SW 1271 (cell line): ENCODE measurements around the gene GRK2.

Experiments
- DNase-seq, 2 experiments: peaks; one replicate each; lab custom pipeline; 2025; lab: John Stamatoyannopoulos, UW

GRK2 gene

DNA sequence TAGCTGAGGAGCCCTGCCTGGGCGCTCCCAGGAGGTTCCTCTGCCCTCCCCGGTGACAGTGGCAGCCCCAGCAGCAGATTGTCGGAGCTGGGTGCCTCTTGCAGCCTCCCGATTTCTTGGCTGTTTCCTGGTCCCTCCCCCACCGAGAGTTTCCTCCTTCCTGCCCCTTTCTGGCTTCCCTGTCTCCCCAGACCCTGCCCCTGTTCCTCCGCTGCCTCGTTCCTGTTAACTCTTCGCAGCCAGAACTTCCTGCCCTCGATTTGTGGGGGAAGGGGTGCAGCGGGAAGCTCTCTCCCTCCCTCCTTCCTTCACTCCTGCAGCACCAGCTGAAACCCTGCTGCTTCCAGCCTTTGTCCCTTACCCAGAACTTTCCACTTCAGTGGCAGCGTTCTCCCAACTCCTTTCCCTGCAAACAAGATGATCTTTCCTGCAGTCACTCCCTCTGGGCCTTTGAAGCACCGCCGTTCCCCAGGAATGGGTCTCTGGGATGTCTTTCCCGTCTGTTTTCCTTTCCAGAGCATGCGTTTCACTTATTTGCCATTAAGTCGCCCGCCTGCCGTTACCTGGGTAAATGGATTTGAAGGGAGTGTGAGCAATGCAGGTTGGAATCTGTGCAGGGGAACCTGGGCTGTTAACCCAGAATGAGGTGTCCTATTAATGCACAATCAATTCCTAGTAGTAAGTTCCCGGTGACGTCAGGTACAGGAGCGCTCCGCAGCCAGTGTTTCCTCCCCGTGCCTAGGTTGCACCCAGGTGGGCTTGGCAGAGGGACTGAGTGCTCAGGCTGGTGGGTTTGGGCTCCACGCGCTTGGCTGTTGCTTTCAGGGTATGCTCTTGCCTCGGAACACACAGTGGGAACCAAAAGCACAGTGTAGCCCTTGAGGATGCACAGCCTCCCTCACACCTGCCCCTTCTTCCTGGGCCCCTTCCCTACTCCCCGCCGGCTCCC is 4.3 kb downstream of the GRK2 start:
- no peak for DNase-seq

GRCh38 chr11:67271205-67271540 is 4.9 kb downstream of the GRK2 start:
- DNase-seq: no peak

- DNase-seq: no peak
Measured at GRCh38 chr11:67271541-67272284, 5.4 kb downstream of the GRK2 start.

GRCh38 chr11:67272327-67273259 is 6.3 kb downstream of the GRK2 start:
- no peak for DNase-seq

DNA sequence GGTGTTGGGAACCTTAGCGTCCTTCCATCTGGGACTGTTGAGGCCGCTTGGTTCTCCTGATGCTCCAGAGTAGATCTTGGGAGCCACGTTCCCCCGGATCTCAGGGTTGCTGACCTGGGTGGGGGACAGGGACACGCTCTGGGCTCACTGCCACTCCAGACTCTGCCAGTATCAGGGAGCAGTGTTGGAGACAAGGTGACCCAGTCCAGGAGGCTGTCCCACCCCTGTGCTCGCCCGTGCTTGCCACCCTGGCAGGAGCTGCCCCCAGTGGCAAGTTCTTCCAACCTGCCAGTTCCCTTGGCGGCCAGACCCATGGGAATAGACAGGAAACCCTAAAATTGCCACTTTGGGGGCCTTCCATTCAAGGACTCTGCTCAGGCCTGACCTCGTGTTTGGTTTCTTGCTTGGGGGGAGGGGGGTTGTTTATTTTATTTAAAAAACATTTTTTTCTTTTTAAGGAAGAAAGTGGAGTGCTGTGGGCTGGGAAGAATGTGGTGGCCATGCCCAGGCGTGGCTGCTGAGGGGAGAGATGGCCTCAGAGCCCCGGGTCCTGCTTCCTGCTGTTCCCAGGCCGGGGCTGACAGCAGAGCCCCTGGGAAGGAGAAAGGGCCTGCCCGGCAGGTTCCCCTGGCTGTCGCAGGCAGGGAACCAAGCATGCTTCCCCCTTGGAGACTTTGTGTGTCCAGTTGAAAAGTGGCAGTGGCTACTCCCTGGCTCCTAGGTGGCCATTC is 7.2 kb downstream of the GRK2 start:
- DNase-seq: no peak

- DNase-seq: no peak
Measured at GRCh38 chr11:67274768-67275605, 8.7 kb downstream of the GRK2 start.

- no peak for DNase-seq
Measured at GRCh38 chr11:67275606-67276409, 9.5 kb downstream of the GRK2 start.

DNA sequence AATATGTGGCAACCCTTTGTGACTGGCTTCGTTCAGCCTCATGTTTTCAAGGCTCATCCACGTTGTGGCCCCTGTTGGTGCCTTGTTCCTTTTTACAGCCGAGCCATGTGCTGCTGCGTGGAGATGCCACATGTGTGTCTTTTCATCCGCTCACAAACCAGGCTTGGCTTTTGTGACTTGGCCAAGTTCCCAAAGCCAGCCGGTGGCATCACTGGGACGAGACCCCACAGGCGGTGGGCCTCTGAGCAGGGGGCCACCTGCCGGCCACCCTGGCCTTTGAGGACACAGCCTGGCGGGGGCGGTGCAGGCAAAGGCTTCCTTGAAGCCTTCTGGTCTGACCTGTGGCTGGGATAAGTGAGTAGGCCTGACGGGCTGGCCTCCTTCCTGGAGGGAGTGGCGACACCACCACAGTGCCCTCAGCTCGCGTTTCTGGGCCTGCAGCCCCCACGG is 10.5 kb downstream of the GRK2 start:
- DNase-seq: no peak

GRCh38 chr11:67277231-67277961 is 11.1 kb downstream of the GRK2 start:
- DNase-seq: peak in 1 of 2 experiments; percentile 36

- no peak for DNase-seq
Measured at GRCh38 chr11:67278135-67278938, 12.1 kb downstream of the GRK2 start.

DNA sequence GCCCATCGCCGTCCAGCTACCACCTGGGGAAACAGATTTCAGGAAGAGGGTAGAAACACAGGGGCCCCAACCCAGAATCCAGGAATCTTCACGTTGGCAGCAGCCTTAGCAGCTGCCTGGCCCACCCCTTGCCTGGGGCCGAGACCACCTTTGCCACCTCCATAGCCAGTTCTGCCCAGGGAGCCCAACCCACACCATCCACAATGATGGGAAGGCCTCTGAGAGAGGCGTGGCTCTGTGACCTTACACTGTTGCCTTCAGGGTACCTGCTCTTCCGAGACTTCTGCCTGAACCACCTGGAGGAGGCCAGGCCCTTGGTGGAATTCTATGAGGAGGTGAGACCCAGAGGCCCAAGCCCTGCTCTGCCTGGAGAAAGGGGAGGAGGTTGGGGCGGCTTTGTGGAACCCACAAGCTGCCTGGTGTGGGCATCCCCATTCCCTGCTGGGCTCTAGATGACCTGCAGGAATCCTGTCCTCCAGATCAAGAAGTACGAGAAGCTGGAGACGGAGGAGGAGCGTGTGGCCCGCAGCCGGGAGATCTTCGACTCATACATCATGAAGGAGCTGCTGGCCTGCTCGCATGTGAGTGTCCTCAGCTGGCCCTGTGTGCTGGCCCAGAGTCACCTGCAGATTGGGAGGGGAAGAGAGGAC is 12.8 kb downstream of the GRK2 start:
- DNase-seq: no peak

- no peak for DNase-seq
Measured at GRCh38 chr11:67279589-67280340, 13.5 kb downstream of the GRK2 start.

DNA sequence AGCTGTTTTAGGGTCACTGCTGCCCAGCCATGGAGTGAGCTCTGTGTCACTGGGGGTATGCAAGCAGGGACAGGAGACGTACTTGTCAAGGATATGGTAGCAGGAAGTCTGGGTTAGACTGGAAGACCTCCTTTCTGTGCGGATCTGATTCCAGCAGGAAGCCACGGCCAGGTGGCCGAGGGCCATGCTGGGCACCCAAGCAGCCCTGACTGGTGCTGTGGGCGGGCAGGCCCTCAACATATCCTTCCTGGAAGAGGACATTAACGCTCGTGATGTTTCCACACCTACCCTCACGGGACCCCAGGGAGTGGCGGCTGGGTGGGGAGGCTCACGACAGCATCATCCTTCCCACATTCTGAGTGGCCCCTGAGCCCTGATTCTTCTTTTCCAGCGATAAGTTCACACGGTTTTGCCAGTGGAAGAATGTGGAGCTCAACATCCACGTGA is 14.1 kb downstream of the GRK2 start:
- no peak for DNase-seq

- no peak for DNase-seq
Measured at GRCh38 chr11:67280788-67281551, 14.7 kb downstream of the GRK2 start.

DNA sequence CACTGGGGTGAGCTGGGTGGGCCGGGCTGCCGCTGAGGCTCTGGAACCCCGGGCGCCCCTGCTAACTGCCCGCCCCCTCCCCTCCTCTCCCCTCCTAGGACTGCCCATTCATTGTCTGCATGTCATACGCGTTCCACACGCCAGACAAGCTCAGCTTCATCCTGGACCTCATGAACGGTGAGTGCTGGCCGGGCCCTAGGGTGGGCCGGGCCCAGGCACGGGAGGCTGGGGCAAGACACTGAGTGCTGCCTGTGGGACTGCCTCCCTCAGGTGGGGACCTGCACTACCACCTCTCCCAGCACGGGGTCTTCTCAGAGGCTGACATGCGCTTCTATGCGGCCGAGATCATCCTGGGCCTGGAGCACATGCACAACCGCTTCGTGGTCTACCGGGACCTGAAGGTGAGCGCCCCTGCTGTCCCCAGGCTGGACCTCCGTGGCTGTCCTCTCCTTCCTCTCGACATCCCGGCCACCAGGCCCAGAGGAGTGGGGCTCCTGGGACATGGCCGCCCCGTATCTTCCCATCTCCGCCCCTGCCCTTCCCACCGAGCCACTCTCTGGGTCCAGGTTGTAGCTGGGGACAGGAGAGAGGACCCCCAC is 15.4 kb downstream of the GRK2 start:
- DNase-seq: no peak
